Activated T-cell treated with anti-CD3 and anti-CD28 coated beads, Interleukin-2, amount 50 U/mL, for 24 hours (primary cell): ENCODE data around the gene CPZ.

Experiments
- DNase-seq: peaks from one replicate; pipeline ENCODE4 v3.0.0-alpha.2; 2020
- H3K27ac Mint-ChIP-seq: 2 replicates; pipeline ENCODE4 v1.8.0; 2020; ENCODE audit warnings: mild to moderate bottlenecking, mixed read lengths
- H3K27me3 Mint-ChIP-seq: 2 replicates; pipeline ENCODE4 v1.8.0; 2020; ENCODE audit warnings: mixed read lengths
- H3K36me3 Mint-ChIP-seq: 2 replicates; pipeline ENCODE4 v1.8.0; 2020; ENCODE audit warnings: low read depth, mixed read lengths
- H3K4me1 Mint-ChIP-seq: 2 replicates; pipeline ENCODE4 v1.8.0; 2020; ENCODE audit warnings: low read depth, mixed read lengths
- H3K4me3 Mint-ChIP-seq: 2 replicates; pipeline ENCODE4 v1.8.0; 2020; ENCODE audit warnings: mild to moderate bottlenecking, moderate library complexity, mixed read lengths
- H3K9me3 Mint-ChIP-seq: 2 replicates; pipeline ENCODE4 v1.8.0; 2020; ENCODE audit warnings: mixed read lengths

Gene CPZ

GRCh38 chr4:8637456-8637984, 45.0 kb downstream of the CPZ start:
- DNase-seq, result no peak
- no peaks in the 10 kb centered on the region for H3K4me1 Mint-ChIP-seq
- no peak overlapping the region for H3K4me3 Mint-ChIP-seq
- no peaks in the 10 kb centered on the region for H3K9me3 Mint-ChIP-seq
- no peaks in the 10 kb centered on the region for H3K27me3 Mint-ChIP-seq
- H3K27ac Mint-ChIP-seq, result no peak overlapping the region
- no peaks in the 10 kb centered on the region for H3K36me3 Mint-ChIP-seq

- H3K4me3 Mint-ChIP-seq, result no peak overlapping the region
- no peaks in the 10 kb centered on the region for H3K36me3 Mint-ChIP-seq
- no peak for DNase-seq
- H3K27ac Mint-ChIP-seq, result no peak overlapping the region
- no peaks in the 10 kb centered on the region for H3K9me3 Mint-ChIP-seq
- H3K4me1 Mint-ChIP-seq, result no peaks in the 10 kb centered on the region
- H3K27me3 Mint-ChIP-seq, result no peaks in the 10 kb centered on the region
Measured at GRCh38 chr4:8639021-8639420, 46.5 kb downstream of the CPZ start.

- H3K4me3 Mint-ChIP-seq, result no peak overlapping the region
- no peaks in the 10 kb centered on the region for H3K4me1 Mint-ChIP-seq
- no peaks in the 10 kb centered on the region for H3K9me3 Mint-ChIP-seq
- no peak overlapping the region for H3K27ac Mint-ChIP-seq
- H3K36me3 Mint-ChIP-seq, result no peaks in the 10 kb centered on the region
- DNase-seq, result no peak
- H3K27me3 Mint-ChIP-seq, result no peaks in the 10 kb centered on the region
Measured at GRCh38 chr4:8639777-8640720, 47.5 kb downstream of the CPZ start.

- Mint-ChIP-seq H3K27ac (no peak overlapping the region), H3K27me3 (no peaks in the 10 kb centered on the region), H3K4me1 (no peaks in the 10 kb centered on the region), H3K4me3 (no peak overlapping the region), H3K9me3 (no peaks in the 10 kb centered on the region), H3K36me3 (no peaks in the 10 kb centered on the region)
- no peak for DNase-seq
Measured at GRCh38 chr4:8640816-8641215, 48.3 kb downstream of the CPZ start.

- H3K4me1 Mint-ChIP-seq, result no peaks in the 10 kb centered on the region
- H3K4me3 Mint-ChIP-seq, result no peak overlapping the region
- H3K27me3 Mint-ChIP-seq, result no peaks in the 10 kb centered on the region
- no peak overlapping the region for H3K27ac Mint-ChIP-seq
- DNase-seq, result no peak
- H3K9me3 Mint-ChIP-seq, result no peaks in the 10 kb centered on the region
- H3K36me3 Mint-ChIP-seq, result no peaks in the 10 kb centered on the region
Measured at GRCh38 chr4:8641256-8641655, 48.7 kb downstream of the CPZ start.

GRCh38 chr4:8641931-8642650, 49.5 kb downstream of the CPZ start:
- Mint-ChIP-seq H3K36me3 (no peaks in the 10 kb centered on the region), H3K27me3 (no peaks in the 10 kb centered on the region), H3K4me3 (no peak overlapping the region), H3K27ac (no peak overlapping the region), H3K4me1 (no peaks in the 10 kb centered on the region), H3K9me3 (no peaks in the 10 kb centered on the region)
- no peak for DNase-seq

GRCh38 chr4:8642651-8643321, 50.2 kb downstream of the CPZ start:
- no peak overlapping the region for H3K27ac Mint-ChIP-seq
- H3K27me3 Mint-ChIP-seq, result no peaks in the 10 kb centered on the region
- DNase-seq, result no peak
- no peaks in the 10 kb centered on the region for H3K36me3 Mint-ChIP-seq
- H3K4me3 Mint-ChIP-seq, result no peak overlapping the region
- H3K9me3 Mint-ChIP-seq, result no peaks in the 10 kb centered on the region
- no peaks in the 10 kb centered on the region for H3K4me1 Mint-ChIP-seq

- H3K9me3 Mint-ChIP-seq, result no peaks in the 10 kb centered on the region
- DNase-seq, result no peak
- no peaks in the 10 kb centered on the region for H3K36me3 Mint-ChIP-seq
- no peaks in the 10 kb centered on the region for H3K27me3 Mint-ChIP-seq
- H3K27ac Mint-ChIP-seq, result no peak overlapping the region
- H3K4me1 Mint-ChIP-seq, result no peaks in the 10 kb centered on the region
- H3K4me3 Mint-ChIP-seq, result no peak overlapping the region
Measured at GRCh38 chr4:8643441-8643840, 50.9 kb downstream of the CPZ start.

GRCh38 chr4:8643986-8644385, 51.4 kb downstream of the CPZ start:
- Mint-ChIP-seq H3K4me1 (no peaks in the 10 kb centered on the region), H3K36me3 (no peaks in the 10 kb centered on the region), H3K27me3 (no peaks in the 10 kb centered on the region), H3K4me3 (no peak overlapping the region), H3K27ac (no peak overlapping the region), H3K9me3 (no peaks in the 10 kb centered on the region)
- DNase-seq, result no peak

GRCh38 chr4:8644461-8644891, 51.9 kb downstream of the CPZ start:
- H3K36me3 Mint-ChIP-seq, result no peaks in the 10 kb centered on the region
- H3K27me3 Mint-ChIP-seq, result peaks cover 3% of the 10 kb centered on the region
- H3K4me1 Mint-ChIP-seq, result no peaks in the 10 kb centered on the region
- no peak overlapping the region for H3K27ac Mint-ChIP-seq
- H3K9me3 Mint-ChIP-seq, result no peaks in the 10 kb centered on the region
- no peak overlapping the region for H3K4me3 Mint-ChIP-seq
- DNase-seq, result no peak

GRCh38 chr4:8644966-8645752, 52.6 kb downstream of the CPZ start:
- H3K36me3 Mint-ChIP-seq, result no peaks in the 10 kb centered on the region
- peaks cover 3% of the 10 kb centered on the region for H3K27me3 Mint-ChIP-seq
- no peaks in the 10 kb centered on the region for H3K4me1 Mint-ChIP-seq
- H3K27ac Mint-ChIP-seq, result no peak overlapping the region
- DNase-seq, result no peak
- H3K9me3 Mint-ChIP-seq, result no peaks in the 10 kb centered on the region
- H3K4me3 Mint-ChIP-seq, result no peak overlapping the region

GRCh38 chr4:8645753-8646124, 53.2 kb downstream of the CPZ start:
- Mint-ChIP-seq H3K9me3 (no peaks in the 10 kb centered on the region), H3K27ac (no peak overlapping the region), H3K27me3 (peaks cover 3% of the 10 kb centered on the region), H3K36me3 (no peaks in the 10 kb centered on the region), H3K4me1 (no peaks in the 10 kb centered on the region), H3K4me3 (no peak overlapping the region)
- DNase-seq, result no peak

- Mint-ChIP-seq H3K27me3 (peaks cover 3% of the 10 kb centered on the region), H3K36me3 (no peaks in the 10 kb centered on the region), H3K27ac (no peak overlapping the region), H3K9me3 (no peaks in the 10 kb centered on the region), H3K4me1 (no peaks in the 10 kb centered on the region), H3K4me3 (no peak overlapping the region)
- no peak for DNase-seq
Measured at GRCh38 chr4:8646296-8647093, 53.9 kb downstream of the CPZ start.
